ENCODE data around the gene PPARG. TPM values are rescaled to one million over a fixed set of nuclear protein-coding genes. Genes with fewer than 3 reads are reported as not detected.

The PPARG gene
- polyA plus RNA-seq, 1 donor (not counting 4 experiments of a cell fraction or from before 2014, with no cell fraction given) = 3.1 TPM

DNA sequence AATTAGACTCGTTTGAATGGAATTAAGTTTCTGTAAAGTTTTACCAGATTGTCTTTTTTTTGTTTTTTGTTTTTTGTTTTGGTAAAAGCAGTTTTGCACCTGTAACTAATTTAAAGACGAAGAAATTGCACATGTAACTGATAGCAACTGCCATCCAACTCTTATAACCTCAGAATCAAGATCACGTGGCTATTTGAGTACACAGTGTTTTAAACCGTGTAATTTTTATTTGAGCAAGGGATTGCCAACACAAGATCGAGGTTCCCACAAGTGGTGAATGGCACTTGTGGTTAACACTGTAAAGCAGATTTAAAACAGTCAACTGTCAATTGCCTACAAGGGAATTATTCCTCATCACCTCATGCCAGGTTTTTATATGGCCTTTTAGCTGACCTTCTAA, 67.3 kb downstream of the PPARG start:
- no peaks in the 10 kb centered on the region for H3K79me2 ChIP-seq (ENCODE audit: control insufficient read depth, insufficient read depth, low read length)
- TF ChIP-seq, protein P1, sequence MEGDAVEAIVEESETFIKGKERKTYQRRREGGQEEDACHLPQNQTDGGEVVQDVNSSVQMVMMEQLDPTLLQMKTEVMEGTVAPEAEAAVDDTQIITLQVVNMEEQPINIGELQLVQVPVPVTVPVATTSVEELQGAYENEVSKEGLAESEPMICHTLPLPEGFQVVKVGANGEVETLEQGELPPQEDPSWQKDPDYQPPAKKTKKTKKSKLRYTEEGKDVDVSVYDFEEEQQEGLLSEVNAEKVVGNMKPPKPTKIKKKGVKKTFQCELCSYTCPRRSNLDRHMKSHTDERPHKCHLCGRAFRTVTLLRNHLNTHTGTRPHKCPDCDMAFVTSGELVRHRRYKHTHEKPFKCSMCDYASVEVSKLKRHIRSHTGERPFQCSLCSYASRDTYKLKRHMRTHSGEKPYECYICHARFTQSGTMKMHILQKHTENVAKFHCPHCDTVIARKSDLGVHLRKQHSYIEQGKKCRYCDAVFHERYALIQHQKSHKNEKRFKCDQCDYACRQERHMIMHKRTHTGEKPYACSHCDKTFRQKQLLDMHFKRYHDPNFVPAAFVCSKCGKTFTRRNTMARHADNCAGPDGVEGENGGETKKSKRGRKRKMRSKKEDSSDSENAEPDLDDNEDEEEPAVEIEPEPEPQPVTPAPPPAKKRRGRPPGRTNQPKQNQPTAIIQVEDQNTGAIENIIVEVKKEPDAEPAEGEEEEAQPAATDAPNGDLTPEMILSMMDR (optimal IDR thresholded peaks at IDR 0.05 in 1 of 3, IDR thresholded peaks at IDR 0.05 in 1 of 3, conservative IDR thresholded peaks at IDR 0.05 in 1 of 3; ENCODE audit: extremely low read depth in 1 of 3, insufficient read depth in 2 of 3, low read length in 3 of 3) = no peak
- no peak for TF ChIP-seq EZH2 (IDR thresholded peaks at IDR 0.05; ENCODE audit: low read length)
- DNase-seq (ENCODE audit: low read depth, low spot score) (no peak), FAIRE-seq (no peak)
- no peaks in the 10 kb centered on the region for H3K27me3 ChIP-seq (ENCODE audit: control insufficient read depth, extremely low read depth, insufficient read depth, low read length)
- H3K4me2 ChIP-seq (ENCODE audit: control insufficient read depth, extremely low read depth, insufficient read depth, low read depth, low read length) = no peak overlapping the region
- no peak overlapping the region for H2AFZ ChIP-seq (ENCODE audit: control insufficient read depth, low read length)
- no peaks in the 10 kb centered on the region for H3K9me1 ChIP-seq (ENCODE audit: control insufficient read depth, extremely low read depth, insufficient read depth, low read length)
- H4K20me1 ChIP-seq (ENCODE audit: control insufficient read depth, extremely low read depth, insufficient read depth, low read length) = no peaks in the 10 kb centered on the region
- no peaks in the 10 kb centered on the region for H3K9me3 ChIP-seq (ENCODE audit: control insufficient read depth, low read depth, low read length)
- dilution Hi-C loops (cut with MboI; ENCODE audit: extremely low pct_ligation_motif_present, low sequenced_read_pairs) = no loop called here
- no peak overlapping the region for H3K27ac ChIP-seq (ENCODE audit: control insufficient read depth, insufficient read depth, low read length)
- no peaks in the 10 kb centered on the region for H3K4me1 ChIP-seq (ENCODE audit: control insufficient read depth, extremely low read depth, insufficient read depth, low read length)
- no peak overlapping the region for H3K9ac ChIP-seq (ENCODE audit: control insufficient read depth, extremely low read depth, insufficient read depth, low read length)
- H3K4me3 ChIP-seq (ENCODE audit: control insufficient read depth in 2 of 3, extremely low read depth in 1 of 3, insufficient read depth in 2 of 3, low read depth in 1 of 3, low read length in 3 of 3) = no peak overlapping the region
- no peaks in the 10 kb centered on the region for H3K36me3 ChIP-seq (ENCODE audit: control insufficient read depth in 2 of 2, extremely low read depth in 1 of 2, insufficient read depth in 2 of 2, low read length in 2 of 2)

DNA sequence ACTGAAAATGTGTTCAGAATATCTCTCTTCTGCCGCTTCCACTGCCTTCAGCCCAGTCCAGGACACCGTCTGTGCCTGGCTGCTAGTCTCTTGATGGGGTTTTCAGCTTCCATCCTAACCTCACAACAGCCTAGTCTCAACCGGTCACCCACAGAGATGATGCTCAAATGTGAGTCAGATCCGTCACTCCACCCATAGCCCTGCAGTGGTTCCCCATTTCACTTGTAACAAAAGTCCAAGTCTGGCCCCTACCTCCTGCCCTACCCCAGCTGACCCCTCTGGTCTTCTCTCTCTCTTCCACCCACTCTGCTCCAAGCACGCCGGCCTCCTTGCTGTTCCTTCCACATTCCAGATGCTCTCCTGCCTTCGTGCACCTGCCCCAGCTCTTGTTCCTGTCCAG, 68.1 kb downstream of the PPARG start:
- no peaks in the 10 kb centered on the region for H3K4me1 ChIP-seq (ENCODE audit: control insufficient read depth, extremely low read depth, insufficient read depth, low read length)
- no peak overlapping the region for H3K27ac ChIP-seq (ENCODE audit: control insufficient read depth, insufficient read depth, low read length)
- H3K9me1 ChIP-seq (ENCODE audit: control insufficient read depth, extremely low read depth, insufficient read depth, low read length) = no peaks in the 10 kb centered on the region
- no peaks in the 10 kb centered on the region for H3K27me3 ChIP-seq (ENCODE audit: control insufficient read depth, extremely low read depth, insufficient read depth, low read length)
- dilution Hi-C loops (cut with MboI; ENCODE audit: extremely low pct_ligation_motif_present, low sequenced_read_pairs) = no loop called here
- no peak for TF ChIP-seq EZH2 (IDR thresholded peaks at IDR 0.05; ENCODE audit: low read length)
- no peak overlapping the region for H3K4me2 ChIP-seq (ENCODE audit: control insufficient read depth, extremely low read depth, insufficient read depth, low read depth, low read length)
- no peaks in the 10 kb centered on the region for H3K9me3 ChIP-seq (ENCODE audit: control insufficient read depth, low read depth, low read length)
- no peak for DNase-seq (ENCODE audit: low read depth, low spot score)
- H3K9ac ChIP-seq (ENCODE audit: control insufficient read depth, extremely low read depth, insufficient read depth, low read length) = no peak overlapping the region
- H3K4me3 ChIP-seq (ENCODE audit: control insufficient read depth in 2 of 3, extremely low read depth in 1 of 3, insufficient read depth in 2 of 3, low read depth in 1 of 3, low read length in 3 of 3) = no peak overlapping the region
- H3K36me3 ChIP-seq (ENCODE audit: control insufficient read depth in 2 of 2, extremely low read depth in 1 of 2, insufficient read depth in 2 of 2, low read length in 2 of 2) = no peaks in the 10 kb centered on the region
- FAIRE-seq = no peak
- H4K20me1 ChIP-seq (ENCODE audit: control insufficient read depth, extremely low read depth, insufficient read depth, low read length) = no peaks in the 10 kb centered on the region
- H2AFZ ChIP-seq (ENCODE audit: control insufficient read depth, low read length) = no peak overlapping the region
- no peaks in the 10 kb centered on the region for H3K79me2 ChIP-seq (ENCODE audit: control insufficient read depth, insufficient read depth, low read length)

DNA sequence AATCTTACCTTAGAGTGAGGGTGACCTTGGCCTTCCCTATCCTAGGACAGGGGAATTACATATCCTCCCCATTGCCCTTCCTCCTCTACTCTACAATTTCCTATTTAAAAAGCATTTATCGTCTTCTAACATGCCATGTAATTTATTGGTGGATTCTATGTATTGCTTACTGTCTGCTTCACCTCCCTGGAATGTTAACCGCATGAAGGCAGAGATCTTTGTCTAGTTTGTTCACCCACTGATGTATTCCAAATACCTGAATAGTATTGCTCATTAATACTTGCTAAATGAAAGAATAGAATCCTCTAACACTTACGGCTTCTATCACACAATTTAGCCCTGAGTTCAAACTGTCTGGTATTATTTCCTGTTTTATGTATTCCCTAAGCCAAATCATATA, 68.6 kb downstream of the PPARG start:
- Histone ChIP-seq H2AFZ (ENCODE audit: control insufficient read depth, low read length) (no peak overlapping the region), H3K4me3 (ENCODE audit: control insufficient read depth in 2 of 3, extremely low read depth in 1 of 3, insufficient read depth in 2 of 3, low read depth in 1 of 3, low read length in 3 of 3) (no peak overlapping the region), H3K27ac (ENCODE audit: control insufficient read depth, insufficient read depth, low read length) (no peak overlapping the region), H3K9ac (ENCODE audit: control insufficient read depth, extremely low read depth, insufficient read depth, low read length) (no peak overlapping the region), H3K36me3 (ENCODE audit: control insufficient read depth in 2 of 2, extremely low read depth in 1 of 2, insufficient read depth in 2 of 2, low read length in 2 of 2) (no peaks in the 10 kb centered on the region), H3K9me3 (ENCODE audit: control insufficient read depth, low read depth, low read length) (no peaks in the 10 kb centered on the region), H3K9me1 (ENCODE audit: control insufficient read depth, extremely low read depth, insufficient read depth, low read length) (no peaks in the 10 kb centered on the region), H3K4me1 (ENCODE audit: control insufficient read depth, extremely low read depth, insufficient read depth, low read length) (no peaks in the 10 kb centered on the region), H3K4me2 (ENCODE audit: control insufficient read depth, extremely low read depth, insufficient read depth, low read depth, low read length) (no peak overlapping the region), H3K27me3 (ENCODE audit: control insufficient read depth, extremely low read depth, insufficient read depth, low read length) (no peaks in the 10 kb centered on the region), H4K20me1 (ENCODE audit: control insufficient read depth, extremely low read depth, insufficient read depth, low read length) (no peaks in the 10 kb centered on the region), H3K79me2 (ENCODE audit: control insufficient read depth, insufficient read depth, low read length) (no peaks in the 10 kb centered on the region)
- DNase-seq (ENCODE audit: low read depth, low spot score) = no peak
- FAIRE-seq = no peak
- no peak for TF ChIP-seq EZH2 (IDR thresholded peaks at IDR 0.05; ENCODE audit: low read length)
- TF ChIP-seq, protein P1 (optimal IDR thresholded peaks at IDR 0.05 in 1 of 3, IDR thresholded peaks at IDR 0.05 in 1 of 3, conservative IDR thresholded peaks at IDR 0.05 in 1 of 3; ENCODE audit: extremely low read depth in 1 of 3, insufficient read depth in 2 of 3, low read length in 3 of 3) = no peak
- dilution Hi-C loops (cut with MboI; ENCODE audit: extremely low pct_ligation_motif_present, low sequenced_read_pairs) = no loop called here
